Peyer's patch (tissue), 4 donors: ENCODE measurements around the gene UMODL1.

Experiments
- CTCF ChIP-seq, 6 experiments: fragments of 450-650 bp in 4 of 6; fragments of 200-600 bp in 2 of 6; sonication (generic) in 1 of 6; IDR thresholded peaks; one replicate each; pipeline ENCODE4 v1.5.1; 2017 to 2019; ENCODE audit warnings: antibody characterized with exemption in 6 of 6, mild to moderate bottlenecking in 3 of 6, moderate library complexity in 1 of 6
- POLR2A ChIP-seq, 2 donors: fragments of 450-650 bp; IDR thresholded peaks; one replicate each; pipeline ENCODE4 v1.5.1; 2017; ENCODE audit warnings: antibody characterized with exemption in 2 of 2, mild to moderate bottlenecking in 2 of 2, moderate library complexity in 2 of 2

GRCh38 chr21:42190486-42190863 is 119.4 kb downstream of the UMODL1 start:
- TF ChIP-seq CTCF (IDR thresholded peaks at IDR 0.05) (no peak), POLR2A (IDR thresholded peaks at IDR 0.05) (no peak)
